K562 (cell line): ENCODE data around the gene FBXW8. TPM values are rescaled to one million over a fixed set of nuclear protein-coding genes. Genes with fewer than 3 reads are reported as not detected.

Experiments used
- AFF4 ChIP-seq: sonication (generic); formaldehyde crosslinking; IDR thresholded peaks from 2 replicates; pipeline ENCODE4 v1.8.0; 2023; ENCODE audit warnings: mild to moderate bottlenecking, missing genetic modification reagents
- ATF7 ChIP-seq: fragments of 450-650 bp; IDR thresholded peaks from 2 replicates; pipeline ENCODE4 v1.7.1; 2014; ENCODE audit warnings: mild to moderate bottlenecking, moderate library complexity
- CHD4 ChIP-seq: fragments of 200-600 bp; sonication (generic); IDR thresholded peaks from 3 replicates; pipeline ENCODE4 v1.6.1; 2012; ENCODE audit warnings: low read depth, mild to moderate bottlenecking, mixed read lengths, low read length, inconsistent platforms; ENCODE audit not compliant: insufficient read depth, insufficient replicate concordance, poor library complexity, severe bottlenecking
- GABPA ChIP-seq: fragments of 200-800 bp; sonication (Bioruptor generic); conservative IDR thresholded peaks from 2 replicates; pipeline ENCODE4 v1.6.1; 2016; ENCODE audit warnings: low read depth, missing genetic modification characterization, missing compliant biosample characterization
- KDM4B ChIP-seq, 2 experiments: fragments of 450-650 bp in 1 of 2; sonication (generic) in 1 of 2; IDR thresholded peaks; 2 replicates each; pipeline ENCODE4 v1.6.1; 2016 to 2017; ENCODE audit warnings: borderline replicate concordance in 2 of 2, antibody characterized with exemption in 1 of 2, low read depth in 1 of 2, mild to moderate bottlenecking in 1 of 2
- MTA3 ChIP-seq: fragments of 450-650 bp; formaldehyde crosslinking; IDR thresholded peaks from 2 replicates; pipeline ENCODE4 v1.6.1; 2017; ENCODE audit warnings: mild to moderate bottlenecking, borderline replicate concordance
- NR2F6 ChIP-seq: fragments of 450-650 bp; formaldehyde crosslinking; IDR thresholded peaks from 2 replicates; pipeline ENCODE4 v1.4.0; 2020; ENCODE audit warnings: mild to moderate bottlenecking
- RCOR1 ChIP-seq, 2 experiments: IDR thresholded peaks; 2 replicates each; pipeline ENCODE4 v1.6.1; 2012; ENCODE audit warnings: low read depth in 2 of 2, low read length in 2 of 2, borderline replicate concordance in 1 of 2, improper control_type of control experiment in 1 of 2
- TCF15 ChIP-seq: fragments of 250-450 bp; sonication (Bioruptor Pico); IDR thresholded peaks from 2 replicates; pipeline ENCODE4 v1.8.0; 2022; ENCODE audit warnings: moderate library complexity, mild to moderate bottlenecking, inconsistent platforms
- TEAD1 ChIP-seq, 2 experiments: fragments of 450-650 bp in 1 of 2; sonication (generic) in 1 of 2; formaldehyde crosslinking; IDR thresholded peaks; 2 replicates each; pipeline versions ENCODE4 v1.4.0 to v1.8.0; 2020 to 2022; ENCODE audit warnings: mild to moderate bottlenecking in 2 of 2, missing genetic modification reagents in 1 of 2
- ZNF239 ChIP-seq: fragments of 250-450 bp; sonication (Bioruptor Pico); IDR thresholded peaks from 2 replicates; pipeline ENCODE4 v1.4.0; 2020; ENCODE audit warnings: mild to moderate bottlenecking
- polyA plus RNA-seq, 8 experiments: library from polyadenylated mRNA; depleted of rRNA in 4 of 8; stranded (reverse) in 5 of 8; unstranded in 3 of 8; fragments of >200 nt; fragmentation: Nextera tagmentation in 2 of 8; fragmentation: Illumina TruSeq in 1 of 8; extraction: Ambion mirVana in 2 of 8; extraction: Trizol in 1 of 8; gene quantifications; 2 replicates each; pipeline versions ENCODE4 v1.2.1 to v1.2.3, GENCODE V29; 2011 to 2014; ENCODE audit warnings: inconsistent platforms in 1 of 8, missing spikeins in 1 of 8
- total RNA-seq, 7 experiments: library from RNA; depleted of rRNA in 6 of 7; stranded (reverse); fragments of >200 nt in 6 of 7; fragmentation: Illumina TruSeq in 2 of 7; extraction: Trizol in 2 of 7; gene quantifications; 2 replicates each; pipeline versions ENCODE4 v1.2.1 to v1.2.3, GENCODE V29; 2011 to 2021; ENCODE audit warnings: low replicate concordance in 1 of 7
- TF ChIP-seq, protein P1 (sequence below): fragments of 450-650 bp; IDR thresholded peaks from 2 replicates; pipeline ENCODE4 v1.6.1; 2016; ENCODE audit warnings: borderline replicate concordance
- TF ChIP-seq, protein P2 (sequence below), 2 experiments: IDR thresholded peaks; 2 replicates each; pipeline ENCODE4 v1.6.1; 2011; ENCODE audit warnings: borderline replicate concordance in 1 of 2, control low read depth in 1 of 2, low read depth in 1 of 2, low read length in 1 of 2, mild to moderate bottlenecking in 1 of 2, mixed read lengths in 1 of 2, moderate library complexity in 1 of 2; ENCODE audit not compliant: insufficient read depth in 1 of 2, insufficient read length in 1 of 2, poor library complexity in 1 of 2, severe bottlenecking in 1 of 2; ENCODE audit errors: extremely low read depth in 1 of 2
- TF ChIP-seq, protein P3 (sequence below): fragments of 450-650 bp; formaldehyde crosslinking; IDR thresholded peaks from 2 replicates; pipeline ENCODE4 v1.4.0; 2022; ENCODE audit warnings: missing genetic modification characterization

Gene FBXW8
- total and polyA plus RNA-seq, 9 of the 15 experiments (the other 6 are each of a cell fraction or from before 2014, with no cell fraction given): 0.58 to 8.3 (median 4.4) TPM

DNA sequence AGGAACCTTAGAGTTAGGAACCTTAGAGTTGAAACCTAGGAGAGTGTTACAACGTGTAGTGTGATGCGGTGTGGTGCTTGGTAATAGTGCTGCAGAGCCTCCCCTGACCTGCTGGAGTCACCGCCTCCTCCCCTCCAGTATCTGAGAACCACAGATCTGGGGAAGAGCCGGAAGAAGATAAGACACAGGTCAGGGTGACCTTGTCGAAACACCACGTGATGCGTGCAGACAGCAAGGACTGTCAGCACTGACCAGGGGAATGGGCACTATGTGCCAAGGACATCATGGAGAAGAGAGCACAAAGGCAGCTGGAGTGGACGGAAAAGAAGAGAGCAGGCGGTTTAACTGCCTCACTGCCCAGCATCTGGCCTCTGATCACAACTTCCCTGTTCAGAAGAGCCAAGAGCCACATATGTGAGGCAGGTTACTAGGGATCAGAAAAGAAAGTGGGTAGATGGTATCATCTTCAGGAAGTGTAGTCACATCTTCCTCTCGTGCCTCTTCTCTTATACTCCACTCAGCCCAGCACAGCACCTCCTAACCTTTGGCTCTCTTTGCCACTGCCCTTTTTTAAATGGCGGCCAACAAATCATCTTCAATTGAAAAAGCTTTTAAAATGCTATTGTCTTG, 94.8 kb downstream of the FBXW8 start (continued):
- TF ChIP-seq ATF7 (peak; percentile 41; the same call in 1 of the 2 replicates), RCOR1 (IDR thresholded peaks at IDR 0.05; ENCODE audit: borderline replicate concordance in 1 of 2, low read depth in 2 of 2, low read length in 2 of 2) (peak in 1 of 2 experiments; percentile 93; a peak in 2 of 4 replicates), TEAD1 (CRISPR knock-in tag; IDR thresholded peaks at IDR 0.05) (peak in 1 of 2 experiments; percentile 42; a peak in 1 of 4 replicates), ZNF239 (CRISPR knock-in tag) (no peak), MTA3 (no peak), CHD4 (no peak), NR2F6 (CRISPR knock-in tag) (no peak), KDM4B (IDR thresholded peaks at IDR 0.05; ENCODE audit: borderline replicate concordance in 2 of 2, low read depth in 1 of 2) (no peak), TCF15 (CRISPR knock-in tag) (peak; percentile 73; the same call in 1 of the 2 replicates), AFF4 (CRISPR knock-in tag) (no peak), GABPA (peak; percentile 58)
- TF ChIP-seq, protein P1, sequence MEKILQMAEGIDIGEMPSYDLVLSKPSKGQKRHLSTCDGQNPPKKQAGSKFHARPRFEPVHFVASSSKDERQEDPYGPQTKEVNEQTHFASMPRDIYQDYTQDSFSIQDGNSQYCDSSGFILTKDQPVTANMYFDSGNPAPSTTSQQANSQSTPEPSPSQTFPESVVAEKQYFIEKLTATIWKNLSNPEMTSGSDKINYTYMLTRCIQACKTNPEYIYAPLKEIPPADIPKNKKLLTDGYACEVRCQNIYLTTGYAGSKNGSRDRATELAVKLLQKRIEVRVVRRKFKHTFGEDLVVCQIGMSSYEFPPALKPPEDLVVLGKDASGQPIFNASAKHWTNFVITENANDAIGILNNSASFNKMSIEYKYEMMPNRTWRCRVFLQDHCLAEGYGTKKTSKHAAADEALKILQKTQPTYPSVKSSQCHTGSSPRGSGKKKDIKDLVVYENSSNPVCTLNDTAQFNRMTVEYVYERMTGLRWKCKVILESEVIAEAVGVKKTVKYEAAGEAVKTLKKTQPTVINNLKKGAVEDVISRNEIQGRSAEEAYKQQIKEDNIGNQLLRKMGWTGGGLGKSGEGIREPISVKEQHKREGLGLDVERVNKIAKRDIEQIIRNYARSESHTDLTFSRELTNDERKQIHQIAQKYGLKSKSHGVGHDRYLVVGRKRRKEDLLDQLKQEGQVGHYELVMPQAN: no peak
- TF ChIP-seq, protein P2, sequence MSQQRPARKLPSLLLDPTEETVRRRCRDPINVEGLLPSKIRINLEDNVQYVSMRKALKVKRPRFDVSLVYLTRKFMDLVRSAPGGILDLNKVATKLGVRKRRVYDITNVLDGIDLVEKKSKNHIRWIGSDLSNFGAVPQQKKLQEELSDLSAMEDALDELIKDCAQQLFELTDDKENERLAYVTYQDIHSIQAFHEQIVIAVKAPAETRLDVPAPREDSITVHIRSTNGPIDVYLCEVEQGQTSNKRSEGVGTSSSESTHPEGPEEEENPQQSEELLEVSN (IDR thresholded peaks at IDR 0.05; ENCODE audit: borderline replicate concordance in 1 of 2, extremely low read depth in 1 of 2, insufficient read depth in 1 of 2, insufficient read length in 1 of 2, low read depth in 1 of 2, low read length in 1 of 2, poor library complexity in 1 of 2, severe bottlenecking in 1 of 2): no peak
- TF ChIP-seq, protein P3, sequence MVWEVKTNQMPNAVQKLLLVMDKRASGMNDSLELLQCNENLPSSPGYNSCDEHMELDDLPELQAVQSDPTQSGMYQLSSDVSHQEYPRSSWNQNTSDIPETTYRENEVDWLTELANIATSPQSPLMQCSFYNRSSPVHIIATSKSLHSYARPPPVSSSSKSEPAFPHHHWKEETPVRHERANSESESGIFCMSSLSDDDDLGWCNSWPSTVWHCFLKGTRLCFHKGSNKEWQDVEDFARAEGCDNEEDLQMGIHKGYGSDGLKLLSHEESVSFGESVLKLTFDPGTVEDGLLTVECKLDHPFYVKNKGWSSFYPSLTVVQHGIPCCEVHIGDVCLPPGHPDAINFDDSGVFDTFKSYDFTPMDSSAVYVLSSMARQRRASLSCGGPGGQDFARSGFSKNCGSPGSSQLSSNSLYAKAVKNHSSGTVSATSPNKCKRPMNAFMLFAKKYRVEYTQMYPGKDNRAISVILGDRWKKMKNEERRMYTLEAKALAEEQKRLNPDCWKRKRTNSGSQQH: no peak
